HUES6 (cell line): ENCODE data around the gene CD19.
A peak's percentile ranks its signal among the peaks of the same experiment; 100 is the strongest.
"Not testable (repeated sequence)": the region's sequence is repeated elsewhere in the genome, so short reads cannot be mapped to it uniquely, and the experiment has no call there.

Source experiments
- H3K27ac ChIP-seq: 2 replicates; pipeline ENCODE4 v1.7.0; 2013; ENCODE audit warnings: low read depth, mild to moderate bottlenecking, low read length, inconsistent platforms
- H3K27me3 ChIP-seq: 2 replicates; pipeline ENCODE4 v1.6.1; 2013; ENCODE audit warnings: low read length; ENCODE audit not compliant: control insufficient read depth, insufficient read depth
- H3K36me3 ChIP-seq: 2 replicates; pipeline ENCODE4 v1.6.1; 2013; ENCODE audit warnings: low read length; ENCODE audit not compliant: control insufficient read depth, insufficient read depth
- H3K4me1 ChIP-seq: 2 replicates; pipeline ENCODE4 v1.6.1; 2013; ENCODE audit warnings: low read length; ENCODE audit not compliant: control insufficient read depth, insufficient read depth
- H3K4me3 ChIP-seq: 2 replicates; pipeline ENCODE4 v1.5.1; 2013; ENCODE audit warnings: low read depth, low read length
- H3K9ac ChIP-seq: one replicate; pipeline ENCODE4 v1.6.1; 2013; ENCODE audit warnings: mild to moderate bottlenecking, low read length
- H3K9me3 ChIP-seq: 2 replicates; pipeline ENCODE4 v1.6.1; 2013; ENCODE audit warnings: low read depth, low read length; ENCODE audit not compliant: control insufficient read depth, insufficient read depth

CD19 gene

DNA sequence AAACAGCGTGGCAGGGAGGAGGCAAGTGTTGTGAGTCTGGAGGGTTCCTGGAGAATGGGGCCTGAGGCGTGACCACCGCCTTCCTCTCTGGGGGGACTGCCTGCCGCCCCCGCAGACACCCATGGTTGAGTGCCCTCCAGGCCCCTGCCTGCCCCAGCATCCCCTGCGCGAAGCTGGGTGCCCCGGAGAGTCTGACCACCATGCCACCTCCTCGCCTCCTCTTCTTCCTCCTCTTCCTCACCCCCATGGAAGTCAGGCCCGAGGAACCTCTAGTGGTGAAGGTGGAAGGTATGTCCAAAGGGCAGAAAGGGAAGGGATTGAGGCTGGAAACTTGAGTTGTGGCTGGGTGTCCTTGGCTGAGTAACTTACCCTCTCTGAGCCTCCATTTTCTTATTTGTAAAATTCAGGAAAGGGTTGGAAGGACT is at the start of gene CD19:
Gene CD19 (plus strand): TSS at position 171 of the 425 bp plus-strand sequence. CDS start 30 bp downstream, at position 201.
- Histone ChIP-seq H3K4me3 (no peak within 1 kb of the TSS), H3K27me3 (no peaks in the 10 kb centered on the region), H3K9me3 (no peaks in the 10 kb centered on the region), H3K27ac (no peak within 1 kb of the TSS), H3K36me3 (no peaks in the 10 kb centered on the region), H3K9ac (no peak within 1 kb of the TSS), H3K4me1 (peaks cover 5% of the 10 kb centered on the region)

- peaks cover 36% of the 10 kb centered on the region for H3K4me1 ChIP-seq
- H3K27ac ChIP-seq, result no peak overlapping the region
- no peak overlapping the region for H3K9ac ChIP-seq
- no peak overlapping the region for H3K4me3 ChIP-seq
- H3K27me3 ChIP-seq, result peaks cover 10% of the 10 kb centered on the region
- no peaks in the 10 kb centered on the region for H3K9me3 ChIP-seq
- no peaks in the 10 kb centered on the region for H3K36me3 ChIP-seq
These were observed 49.1 kb upstream of the CD19 start for GRCh38 chr16:28882551-28883160.

DNA sequence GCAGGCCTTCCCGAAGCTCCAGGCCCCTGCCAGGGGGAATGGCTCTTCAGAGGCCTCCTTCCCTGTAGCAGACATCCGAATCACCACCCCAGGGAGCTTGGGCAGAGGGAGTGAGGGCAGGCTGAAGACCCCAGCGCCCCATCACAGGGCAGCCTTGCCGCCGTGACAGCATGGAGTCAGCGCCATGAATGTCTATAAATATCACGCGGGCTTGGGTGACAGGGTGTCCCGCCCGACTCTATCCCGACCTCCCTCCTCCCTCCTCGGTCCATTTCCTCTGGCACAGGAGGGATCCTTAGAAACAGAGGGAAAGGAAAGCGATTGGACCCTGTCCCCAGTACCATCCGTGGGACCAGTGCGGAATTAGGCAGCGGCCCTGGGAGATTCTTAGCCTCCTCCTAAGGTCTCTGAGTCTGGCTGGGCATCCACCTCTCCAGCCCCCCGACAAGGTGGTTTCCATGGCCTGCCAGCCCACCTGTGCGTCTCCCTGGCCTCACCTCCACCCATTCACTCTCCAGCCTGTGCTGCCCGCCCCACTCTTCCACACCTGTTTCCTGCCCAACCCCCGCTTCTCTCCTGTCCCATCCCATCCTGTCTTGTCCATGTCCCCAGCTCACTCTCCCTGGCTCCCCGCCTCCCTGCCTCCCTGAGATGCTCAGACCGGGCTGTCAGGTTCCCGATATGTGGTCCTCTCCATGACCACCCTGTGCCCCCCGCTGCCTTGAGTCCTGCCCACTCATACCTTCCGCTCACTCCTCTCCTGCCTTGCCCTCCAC is 48.4 kb upstream of the CD19 start:
- Histone ChIP-seq H3K27me3 (peaks cover 10% of the 10 kb centered on the region), H3K27ac (no peak overlapping the region), H3K9me3 (no peaks in the 10 kb centered on the region), H3K4me3 (no peak overlapping the region), H3K36me3 (no peaks in the 10 kb centered on the region), H3K9ac (peak overlapping the region; percentile 13), H3K4me1 (peaks cover 30% of the 10 kb centered on the region)

DNA sequence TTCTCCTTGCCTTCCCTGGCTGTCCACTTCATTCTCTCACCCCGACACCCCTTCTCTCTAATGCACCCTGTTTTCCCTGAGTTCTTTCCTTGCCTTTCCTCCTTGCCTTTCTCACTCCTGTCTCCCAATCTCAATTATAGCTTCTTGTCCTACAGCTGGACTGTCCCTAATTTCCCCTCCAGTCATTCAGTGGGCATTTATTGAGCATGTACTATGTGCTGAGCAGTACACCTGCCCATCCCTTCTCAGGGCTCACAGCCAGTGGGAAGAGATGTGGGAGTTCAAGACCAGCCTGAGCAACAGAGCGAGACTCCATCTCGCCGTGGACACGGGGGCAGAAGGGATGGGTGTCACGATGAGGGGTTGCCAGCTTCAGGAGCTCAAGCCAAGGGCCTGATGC is 47.7 kb upstream of the CD19 start:
- no peak overlapping the region for H3K9ac ChIP-seq
- no peaks in the 10 kb centered on the region for H3K36me3 ChIP-seq
- H3K27ac ChIP-seq, result no peak overlapping the region
- no peak overlapping the region for H3K4me3 ChIP-seq
- H3K27me3 ChIP-seq, result peaks cover 10% of the 10 kb centered on the region
- peaks cover 26% of the 10 kb centered on the region for H3K4me1 ChIP-seq
- no peaks in the 10 kb centered on the region for H3K9me3 ChIP-seq

DNA sequence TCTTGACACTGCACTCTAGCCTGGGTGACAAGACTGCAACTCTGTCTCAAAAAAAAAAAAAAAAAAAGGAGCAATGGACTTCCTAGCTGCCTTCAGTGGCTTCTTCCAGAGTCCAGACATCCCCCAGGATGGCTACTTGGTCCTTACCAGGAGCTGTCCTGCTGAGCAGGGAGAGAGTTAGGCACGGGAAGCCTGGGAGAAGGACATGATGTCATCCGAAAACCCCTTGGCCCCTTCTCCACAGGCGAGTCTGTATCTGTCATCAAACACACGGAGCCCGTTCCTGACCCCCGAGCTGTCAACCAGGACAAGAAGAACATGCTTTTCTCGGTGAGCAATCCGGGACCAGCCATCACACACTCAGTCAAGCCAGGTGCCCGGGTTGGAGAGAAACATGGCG is 44.8 kb upstream of the CD19 start:
- no peak overlapping the region for H3K4me3 ChIP-seq
- H3K27me3 ChIP-seq, result no peaks in the 10 kb centered on the region
- no peak overlapping the region for H3K9ac ChIP-seq
- H3K36me3 ChIP-seq, result no peaks in the 10 kb centered on the region
- peaks cover 17% of the 10 kb centered on the region for H3K4me1 ChIP-seq
- no peak overlapping the region for H3K27ac ChIP-seq
- no peaks in the 10 kb centered on the region for H3K9me3 ChIP-seq

- H3K9me3 ChIP-seq, H3K27me3 ChIP-seq, H3K4me3 ChIP-seq, H3K27ac ChIP-seq, H3K36me3 ChIP-seq, H3K4me1 ChIP-seq, H3K9ac ChIP-seq: not testable (repeated sequence)
These were observed 41.4 kb upstream of the CD19 start for GRCh38 chr16:28890355-28890754.

DNA sequence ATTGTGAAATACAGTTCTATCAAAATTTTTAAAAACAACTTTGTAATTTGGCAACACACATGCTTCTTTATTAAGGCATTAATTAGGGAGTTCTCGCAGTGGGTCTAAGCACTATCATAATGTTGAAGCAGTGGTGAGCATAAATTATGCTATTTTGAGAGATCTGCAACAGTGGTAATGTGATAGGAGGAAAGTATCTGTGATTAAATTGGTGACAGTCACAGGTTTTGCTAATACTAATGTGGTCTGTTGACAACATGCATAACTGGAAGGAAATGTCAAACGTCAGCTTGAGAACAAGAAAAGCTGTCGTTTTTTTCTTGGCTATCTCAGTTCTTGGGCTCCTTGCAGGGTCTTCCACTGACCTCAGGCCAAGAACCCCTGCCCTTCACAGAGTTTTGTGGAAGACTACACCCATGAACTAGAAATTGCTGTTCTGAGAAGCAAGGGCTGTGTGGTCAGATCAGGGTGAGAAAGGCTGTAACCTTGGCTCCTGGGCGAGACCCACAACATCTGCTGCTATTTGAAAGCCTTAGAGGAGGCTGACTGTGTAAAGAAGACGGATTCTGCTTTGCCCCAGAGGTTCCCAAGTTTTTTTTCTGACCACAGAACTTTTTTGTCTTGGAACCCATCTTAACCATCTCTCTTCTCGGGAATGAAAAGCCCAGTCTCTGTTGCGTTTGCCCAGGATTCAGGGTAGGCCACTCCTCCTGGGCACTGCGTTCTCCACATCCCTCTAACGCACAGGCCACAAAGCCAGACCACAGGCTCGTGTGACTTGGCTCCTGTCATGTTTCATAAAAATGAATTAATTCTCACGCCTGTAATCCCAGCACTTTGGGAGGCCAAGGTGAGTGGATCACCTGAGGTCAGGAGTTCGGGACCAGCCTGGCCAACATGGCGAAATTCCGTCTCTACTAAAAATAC is 39.5 kb upstream of the CD19 start:
- no peaks in the 10 kb centered on the region for H3K9me3 ChIP-seq
- H3K4me3 ChIP-seq, result no peak overlapping the region
- no peak overlapping the region for H3K9ac ChIP-seq
- H3K27ac ChIP-seq, result no peak overlapping the region
- no peaks in the 10 kb centered on the region for H3K27me3 ChIP-seq
- H3K4me1 ChIP-seq, result no peaks in the 10 kb centered on the region
- no peaks in the 10 kb centered on the region for H3K36me3 ChIP-seq

DNA sequence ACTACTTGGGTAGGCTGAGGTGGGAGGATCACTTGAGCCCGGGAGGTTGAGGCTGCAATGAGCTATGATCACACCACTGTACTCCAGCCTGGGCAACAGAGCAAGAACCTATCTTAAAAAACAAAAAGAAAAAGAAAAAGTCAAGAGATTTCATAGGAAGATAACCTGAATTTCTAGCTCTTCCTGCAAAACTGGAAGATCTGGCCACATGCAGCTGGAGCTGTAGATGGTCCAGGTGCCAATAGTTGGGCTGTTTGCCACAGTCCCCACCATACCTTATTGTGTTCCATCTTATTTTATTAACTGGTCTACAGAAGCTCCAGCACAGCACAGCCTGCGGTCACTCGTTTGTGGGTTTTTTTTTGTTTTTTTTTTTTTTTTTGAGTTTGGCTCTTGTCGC is 38.5 kb upstream of the CD19 start:
- H3K36me3 ChIP-seq, result no peaks in the 10 kb centered on the region
- no peaks in the 10 kb centered on the region for H3K27me3 ChIP-seq
- H3K27ac ChIP-seq, result no peak overlapping the region
- H3K4me1 ChIP-seq, result no peaks in the 10 kb centered on the region
- H3K9ac ChIP-seq, result no peak overlapping the region
- no peaks in the 10 kb centered on the region for H3K9me3 ChIP-seq
- no peak overlapping the region for H3K4me3 ChIP-seq

- Histone ChIP-seq H3K9ac (no peak overlapping the region), H3K9me3 (no peaks in the 10 kb centered on the region), H3K27ac (no peak overlapping the region), H3K27me3 (no peaks in the 10 kb centered on the region), H3K36me3 (no peaks in the 10 kb centered on the region), H3K4me3 (no peak overlapping the region), H3K4me1 (no peaks in the 10 kb centered on the region)
These were observed 36.2 kb upstream of the CD19 start for GRCh38 chr16:28895609-28896008.

DNA sequence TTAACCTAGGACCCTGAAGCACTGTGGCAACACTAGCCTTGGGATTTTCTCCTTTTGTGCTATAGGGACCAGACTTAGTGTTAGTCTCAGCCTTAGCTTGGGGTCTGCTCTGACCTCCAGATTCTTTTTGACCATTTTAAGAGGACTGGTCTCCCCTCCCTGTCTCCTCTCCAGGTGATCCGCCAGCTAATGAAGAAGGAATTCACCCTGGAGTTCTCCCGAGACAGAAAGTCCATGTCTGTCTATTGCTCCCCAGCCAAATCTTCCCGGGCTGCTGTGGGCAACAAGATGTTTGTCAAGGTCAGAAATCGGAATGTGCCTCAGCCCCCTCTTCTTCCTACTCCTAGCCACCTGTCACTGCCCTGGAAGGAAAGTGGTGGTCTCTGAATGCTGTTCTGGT is 33.9 kb upstream of the CD19 start:
- Histone ChIP-seq H3K27ac (no peak overlapping the region), H3K4me1 (no peaks in the 10 kb centered on the region), H3K9me3 (no peaks in the 10 kb centered on the region), H3K36me3 (no peaks in the 10 kb centered on the region), H3K27me3 (no peaks in the 10 kb centered on the region), H3K9ac (no peak overlapping the region), H3K4me3 (no peak overlapping the region)

DNA sequence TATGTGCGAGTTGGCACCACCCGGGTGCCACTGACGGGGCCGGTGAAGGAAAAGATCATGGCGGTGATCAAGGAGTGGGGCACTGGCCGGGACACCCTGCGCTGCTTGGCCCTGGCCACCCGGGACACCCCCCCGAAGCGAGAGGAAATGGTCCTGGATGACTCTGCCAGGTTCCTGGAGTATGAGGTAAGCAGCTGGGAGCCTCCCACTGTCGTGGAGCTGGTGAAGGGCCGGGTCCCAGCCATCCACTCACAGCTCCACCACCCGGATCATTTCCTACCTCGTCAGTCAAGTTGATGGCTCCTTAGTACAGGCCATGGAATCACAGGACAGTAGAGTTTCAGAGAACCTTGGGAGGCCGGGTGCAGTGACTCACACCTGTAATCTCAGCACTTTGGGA is 33.5 kb upstream of the CD19 start:
- Histone ChIP-seq H3K4me1 (no peaks in the 10 kb centered on the region), H3K36me3 (no peaks in the 10 kb centered on the region), H3K4me3 (no peak overlapping the region), H3K9ac (no peak overlapping the region), H3K27me3 (no peaks in the 10 kb centered on the region), H3K27ac (no peak overlapping the region), H3K9me3 (no peaks in the 10 kb centered on the region)
